Choroid plexus epithelial cell (primary cell): Measurements from ENCODE around the gene NDUFB11.

ENCODE experiments used
- DNase-seq: peaks from one replicate; pipeline ENCODE4 v3.0.0-alpha.2; 2010; ENCODE audit warnings: low read depth
- H3K4me3 ChIP-seq: 2 replicates; pipeline ENCODE4 v1.5.1; 2011; ENCODE audit warnings: low read depth, mild to moderate bottlenecking, control low read depth, low read length, moderate library complexity
- CTCF ChIP-seq: conservative IDR thresholded peaks from 2 replicates; pipeline ENCODE4 v1.5.1; 2011; ENCODE audit warnings: low read depth, mild to moderate bottlenecking, control low read depth, inconsistent platforms, low read length, moderate library complexity

Gene NDUFB11

GRCh38 chrX:47169726-47170515 is 25.4 kb upstream of the NDUFB11 start:
- no peak for TF ChIP-seq CTCF
- peak; percentile 72 for DNase-seq
- no peak overlapping the region for H3K4me3 ChIP-seq

GRCh38 chrX:47169273-47169672 is 24.8 kb upstream of the NDUFB11 start:
- DNase-seq: no peak
- no peak for TF ChIP-seq CTCF
- H3K4me3 ChIP-seq: no peak overlapping the region

GRCh38 chrX:47168495-47169073 is 24.1 kb upstream of the NDUFB11 start:
- TF ChIP-seq CTCF: no peak
- no peak overlapping the region for H3K4me3 ChIP-seq
- no peak for DNase-seq

- peak; percentile 71 for DNase-seq
- H3K4me3 ChIP-seq: no peak overlapping the region
- TF ChIP-seq CTCF: no peak
These were observed 21.6 kb upstream of the NDUFB11 start for GRCh38 chrX:47166126-47166525.

- TF ChIP-seq CTCF: no peak
- DNase-seq: no peak
- H3K4me3 ChIP-seq: no peak overlapping the region
These were observed 19.9 kb upstream of the NDUFB11 start for GRCh38 chrX:47164420-47164819.

- no peak for TF ChIP-seq CTCF
- no peak for DNase-seq
- H3K4me3 ChIP-seq: no peak overlapping the region
These were observed 18.6 kb upstream of the NDUFB11 start for GRCh38 chrX:47162927-47163583.
